IPS-18a (cell line): ENCODE measurements around the gene DCTN4.

ENCODE experiments used
- H3K27ac ChIP-seq: one replicate; pipeline ENCODE4 v1.5.1; 2013; ENCODE audit warnings: low read length
- H3K27me3 ChIP-seq: one replicate; pipeline ENCODE4 v1.6.1; 2013; ENCODE audit warnings: mild to moderate bottlenecking, low read length; ENCODE audit not compliant: control insufficient read depth, insufficient read depth
- H3K36me3 ChIP-seq: one replicate; pipeline ENCODE4 v1.6.1; 2013; ENCODE audit warnings: low read depth, low read length; ENCODE audit not compliant: control insufficient read depth
- H3K4me1 ChIP-seq: one replicate; pipeline ENCODE4 v1.6.1; 2013; ENCODE audit warnings: low read depth, low read length; ENCODE audit not compliant: control insufficient read depth
- H3K4me3 ChIP-seq: one replicate; pipeline ENCODE4 v1.5.1; 2013; ENCODE audit warnings: low read length
- H3K9ac ChIP-seq: one replicate; pipeline ENCODE4 v1.6.1; 2013; ENCODE audit warnings: mild to moderate bottlenecking, low read length, moderate library complexity
- H3K9me3 ChIP-seq: one replicate; pipeline ENCODE4 v1.6.1; 2013; ENCODE audit warnings: low read depth, low read length; ENCODE audit not compliant: control insufficient read depth

DCTN4 gene

GRCh38 chr5:150661821-150662596 lies 96.8 kb downstream of the DCTN4 start:
- H3K27me3 ChIP-seq = peaks cover 4% of the 10 kb centered on the region

GRCh38 chr5:150661086-150661485 lies 97.7 kb downstream of the DCTN4 start, which contains the start of gene MYOZ3:
Gene MYOZ3, plus strand, starts transcription at chr5:150661251. Its CDS starts 1,691 bp downstream, at chr5:150662942.
- no peak within 1 kb of the TSS for H3K27ac ChIP-seq
- H3K36me3 ChIP-seq = no peaks in the 10 kb centered on the region
- no peaks in the 10 kb centered on the region for H3K4me1 ChIP-seq
- no peak within 1 kb of the TSS for H3K9ac ChIP-seq
- peaks cover 4% of the 10 kb centered on the region for H3K27me3 ChIP-seq
- H3K4me3 ChIP-seq = no peak within 1 kb of the TSS
- H3K9me3 ChIP-seq = no peaks in the 10 kb centered on the region

More at GRCh38 chr5:150661821-150662596, 96.8 kb downstream of the DCTN4 start:
- no peak overlapping the region for H3K27ac ChIP-seq
- no peaks in the 10 kb centered on the region for H3K36me3 ChIP-seq
- no peaks in the 10 kb centered on the region for H3K9me3 ChIP-seq
- no peak overlapping the region for H3K9ac ChIP-seq
- H3K4me3 ChIP-seq = no peak overlapping the region
- no peaks in the 10 kb centered on the region for H3K4me1 ChIP-seq

- peaks cover 4% of the 10 kb centered on the region for H3K27me3 ChIP-seq
- H3K36me3 ChIP-seq = no peaks in the 10 kb centered on the region
- H3K4me1 ChIP-seq = no peaks in the 10 kb centered on the region
- H3K9me3 ChIP-seq = no peaks in the 10 kb centered on the region
- no peak overlapping the region for H3K27ac ChIP-seq
- H3K4me3 ChIP-seq = no peak overlapping the region
- no peak overlapping the region for H3K9ac ChIP-seq
Observed at GRCh38 chr5:150660108-150660831, 98.5 kb downstream of the DCTN4 start.

- Histone ChIP-seq H3K9ac (no peak overlapping the region), H3K9me3 (no peaks in the 10 kb centered on the region), H3K36me3 (no peaks in the 10 kb centered on the region), H3K4me1 (no peaks in the 10 kb centered on the region), H3K27me3 (peaks cover 4% of the 10 kb centered on the region), H3K27ac (no peak overlapping the region), H3K4me3 (no peak overlapping the region)
Observed at GRCh38 chr5:150659360-150660107, 99.3 kb downstream of the DCTN4 start.

GRCh38 chr5:150658699-150659265 lies 100.0 kb downstream of the DCTN4 start:
- H3K4me1 ChIP-seq = no peaks in the 10 kb centered on the region
- H3K4me3 ChIP-seq = no peak overlapping the region
- no peak overlapping the region for H3K27ac ChIP-seq

More at GRCh38 chr5:150658699-150659265, 100.0 kb downstream of the DCTN4 start:
- Histone ChIP-seq H3K9ac (no peak overlapping the region), H3K36me3 (no peaks in the 10 kb centered on the region), H3K27me3 (peaks cover 4% of the 10 kb centered on the region), H3K9me3 (no peaks in the 10 kb centered on the region)
